Activated T-helper 17 cell treated with anti-CD3 and anti-CD28 coated beads, Interleukin-2, amount 50 U/mL, for 72 hours (primary cell): ENCODE data around the gene DNAJA2. TPM values are rescaled to one million over a fixed set of nuclear protein-coding genes. Genes with fewer than 3 reads are reported as not detected.

Source experiments
- ATAC-seq: fragments of 150-1000 bp; cut with Tn5 transposase; replicated peaks from 2 replicates; pipeline ENCODE4 v1.10.0; 2021; ENCODE audit warnings: mild to moderate bottlenecking, moderate library complexity
- H3K27ac Mint-ChIP-seq: one replicate; pipeline ENCODE4 v1.8.0; 2022; ENCODE audit warnings: mixed read lengths
- H3K27me3 Mint-ChIP-seq: one replicate; pipeline ENCODE4 v1.8.0; 2022; ENCODE audit warnings: mixed read lengths
- H3K36me3 Mint-ChIP-seq: one replicate; pipeline ENCODE4 v1.8.0; 2022; ENCODE audit warnings: low read depth, mild to moderate bottlenecking, mixed read lengths
- H3K4me1 Mint-ChIP-seq: one replicate; pipeline ENCODE4 v1.8.0; 2022; ENCODE audit warnings: mixed read lengths
- H3K4me3 Mint-ChIP-seq: one replicate; pipeline ENCODE4 v1.8.0; 2022; ENCODE audit warnings: mild to moderate bottlenecking, mixed read lengths
- H3K9me3 Mint-ChIP-seq: one replicate; pipeline ENCODE4 v1.8.0; 2022; ENCODE audit warnings: mixed read lengths
- total RNA-seq, 2 donors: library from RNA; stranded (reverse); gene quantifications; one replicate each; pipeline ENCODE4 v1.2.3, GENCODE V29; 2022

The DNAJA2 gene
- total RNA-seq, 2 donors from 2014 or later, result 46.2 to 77.9 TPM

DNA sequence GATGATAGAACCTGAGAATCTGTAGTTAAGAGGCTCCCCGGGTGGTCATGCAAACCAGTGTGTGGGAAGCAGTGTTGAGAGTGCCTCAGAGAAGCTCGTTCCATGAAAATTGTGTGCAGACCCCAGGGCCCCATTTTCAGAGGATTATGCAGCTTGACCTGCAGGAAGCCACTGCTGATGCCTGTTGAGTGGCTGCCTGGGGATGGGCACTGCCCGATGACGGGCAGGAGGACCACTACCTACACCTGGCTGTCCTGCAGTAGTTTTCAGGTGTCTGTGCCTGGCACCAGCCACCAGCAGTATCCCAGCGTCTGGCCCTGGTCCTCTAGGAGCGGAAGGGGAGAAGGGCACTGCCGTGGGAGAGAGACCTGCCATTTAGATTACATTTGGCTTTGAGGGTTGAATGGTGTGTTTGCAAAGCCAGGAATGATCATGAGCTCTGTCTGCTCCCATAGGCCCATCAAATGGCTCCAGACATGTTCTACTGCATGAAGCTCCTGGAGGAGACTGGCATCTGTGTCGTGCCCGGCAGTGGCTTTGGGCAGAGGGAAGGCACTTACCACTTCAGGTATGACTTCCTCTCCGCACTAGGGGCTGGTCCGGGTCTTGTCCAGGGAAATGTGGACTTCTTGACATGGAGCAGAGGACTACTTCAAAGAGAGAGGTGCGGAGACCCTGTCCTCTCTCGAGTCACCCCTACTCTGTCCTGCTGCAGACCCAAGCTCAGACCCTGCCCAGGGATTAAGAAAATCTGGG, 46.8 kb downstream of the DNAJA2 start:
- no peak overlapping the region for H3K4me3 Mint-ChIP-seq
- no peaks in the 10 kb centered on the region for H3K4me1 Mint-ChIP-seq
- no peaks in the 10 kb centered on the region for H3K9me3 Mint-ChIP-seq
- no peaks in the 10 kb centered on the region for H3K27me3 Mint-ChIP-seq
- no peak overlapping the region for H3K27ac Mint-ChIP-seq
- peaks cover 47% of the 10 kb centered on the region for H3K36me3 Mint-ChIP-seq
- ATAC-seq, result no peak

- H3K4me3 Mint-ChIP-seq, result no peak overlapping the region
- H3K9me3 Mint-ChIP-seq, result no peaks in the 10 kb centered on the region
- H3K27ac Mint-ChIP-seq, result no peak overlapping the region
- H3K27me3 Mint-ChIP-seq, result no peaks in the 10 kb centered on the region
- H3K4me1 Mint-ChIP-seq, result peaks cover 1% of the 10 kb centered on the region
- ATAC-seq, result no peak
- peaks cover 47% of the 10 kb centered on the region for H3K36me3 Mint-ChIP-seq
Measured at GRCh38 chr16:46924402-46924801, 49.1 kb downstream of the DNAJA2 start.

DNA sequence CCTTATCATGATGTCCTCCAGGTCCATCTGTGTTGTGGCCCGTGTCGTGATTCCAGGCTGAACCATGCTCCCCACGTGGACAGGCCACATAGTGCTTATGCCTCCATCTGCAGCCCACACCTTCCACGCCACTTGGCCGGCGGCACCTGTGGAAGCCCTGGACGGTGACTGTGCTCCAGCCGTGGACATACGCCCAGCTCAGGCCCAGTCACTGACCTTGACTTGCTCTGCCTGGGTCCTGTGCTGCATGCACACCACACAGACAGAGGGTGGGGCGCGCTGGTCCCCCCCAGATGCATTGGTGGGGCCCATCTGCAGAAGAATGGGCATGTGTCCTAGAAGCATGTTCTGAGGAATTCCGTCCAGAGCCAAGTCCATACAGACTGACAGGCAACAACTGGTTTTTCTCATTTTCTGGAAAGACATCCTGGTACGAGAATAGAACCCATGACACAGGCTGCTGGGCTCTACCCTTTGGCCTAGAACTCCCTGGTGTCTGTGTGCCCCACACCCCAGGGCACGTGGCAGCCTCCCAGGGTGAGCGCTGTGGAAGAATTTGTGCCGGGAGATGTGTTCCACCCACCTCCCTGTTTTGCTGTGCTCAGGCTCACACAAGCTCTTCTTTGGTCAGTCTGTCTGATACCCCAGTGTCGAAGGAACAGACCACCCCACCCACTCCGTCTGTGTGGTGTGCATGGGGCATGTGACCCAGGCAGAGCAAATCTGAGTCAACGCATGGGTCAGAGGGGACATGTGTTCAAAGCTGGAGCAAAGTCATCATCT, 49.8 kb downstream of the DNAJA2 start:
- peaks cover 40% of the 10 kb centered on the region for H3K36me3 Mint-ChIP-seq
- no peak for ATAC-seq

GRCh38 chr16:46922239-46922638, 51.2 kb downstream of the DNAJA2 start:
- H3K36me3 Mint-ChIP-seq, result peaks cover 31% of the 10 kb centered on the region
- H3K4me1 Mint-ChIP-seq, result peaks cover 7% of the 10 kb centered on the region
- no peak for ATAC-seq
- no peaks in the 10 kb centered on the region for H3K27me3 Mint-ChIP-seq
- no peak overlapping the region for H3K27ac Mint-ChIP-seq
- no peaks in the 10 kb centered on the region for H3K9me3 Mint-ChIP-seq
- H3K4me3 Mint-ChIP-seq, result no peak overlapping the region

More for the DNA sequence above, 49.8 kb downstream of the DNAJA2 start:
- H3K27ac Mint-ChIP-seq, result no peak overlapping the region
- H3K9me3 Mint-ChIP-seq, result no peaks in the 10 kb centered on the region
- no peaks in the 10 kb centered on the region for H3K27me3 Mint-ChIP-seq
- peaks cover 7% of the 10 kb centered on the region for H3K4me1 Mint-ChIP-seq
- H3K4me3 Mint-ChIP-seq, result no peak overlapping the region

- peaks cover 10% of the 10 kb centered on the region for H3K4me1 Mint-ChIP-seq
- ATAC-seq, result no peak
- no peak overlapping the region for H3K27ac Mint-ChIP-seq
Measured at GRCh38 chr16:46920402-46921068, 52.9 kb downstream of the DNAJA2 start.

DNA sequence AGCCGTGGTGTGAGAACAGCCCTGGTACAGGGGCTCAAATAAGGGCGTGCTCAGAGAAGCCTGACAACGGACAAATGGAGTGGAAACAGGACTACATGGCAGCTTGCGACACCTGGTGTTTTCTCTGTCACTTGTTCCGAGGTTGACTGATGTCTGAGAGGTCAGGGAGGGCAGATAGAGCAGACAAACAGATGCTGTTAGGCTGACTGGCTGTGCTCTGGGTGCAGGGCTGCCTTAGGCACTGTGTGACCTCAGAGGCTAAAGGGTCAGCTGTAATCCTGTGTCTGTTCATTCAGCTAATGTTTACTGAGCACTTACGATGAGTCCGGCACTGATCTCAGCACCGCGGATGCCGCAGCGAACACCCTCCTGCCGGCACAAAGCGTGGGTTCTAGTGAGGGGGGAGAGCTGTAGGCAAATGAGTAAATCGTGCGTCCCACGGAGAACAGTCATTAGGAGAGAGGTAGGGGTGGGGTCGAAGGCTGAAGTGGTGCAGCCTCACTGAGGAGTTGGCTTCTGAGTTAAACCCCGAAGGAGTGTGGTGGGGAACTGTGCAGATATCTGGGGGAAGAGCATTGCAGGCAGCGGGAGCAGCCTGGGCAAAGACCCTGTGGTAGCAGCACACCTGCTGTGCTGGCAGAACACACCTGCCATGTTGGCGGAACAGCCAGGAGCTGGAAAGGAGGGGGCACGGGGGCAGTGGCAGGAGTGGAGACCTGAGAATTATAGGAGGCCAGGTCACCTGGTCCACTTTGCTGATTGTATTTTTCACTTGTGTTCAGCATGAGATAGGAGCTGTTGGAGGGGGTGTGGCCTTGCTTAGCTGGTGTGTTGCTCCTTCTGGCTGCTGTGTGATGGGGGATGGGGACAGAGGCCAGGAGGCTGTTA, 54.3 kb downstream of the DNAJA2 start:
- Mint-ChIP-seq H3K4me3 (peak overlapping the region; percentile 49), H3K27ac (peak overlapping the region; percentile 24), H3K9me3 (no peaks in the 10 kb centered on the region), H3K4me1 (peaks cover 16% of the 10 kb centered on the region), H3K27me3 (no peaks in the 10 kb centered on the region), H3K36me3 (peaks cover 23% of the 10 kb centered on the region)
- ATAC-seq, result peak; percentile 79

More at GRCh38 chr16:46920402-46921068, 52.9 kb downstream of the DNAJA2 start:
- peaks cover 28% of the 10 kb centered on the region for H3K36me3 Mint-ChIP-seq
- no peaks in the 10 kb centered on the region for H3K9me3 Mint-ChIP-seq
- H3K27me3 Mint-ChIP-seq, result no peaks in the 10 kb centered on the region
- H3K4me3 Mint-ChIP-seq, result no peak overlapping the region

- no peak for ATAC-seq
- Mint-ChIP-seq H3K27me3 (no peaks in the 10 kb centered on the region), H3K4me3 (no peak overlapping the region), H3K9me3 (no peaks in the 10 kb centered on the region), H3K27ac (no peak overlapping the region), H3K4me1 (peaks cover 16% of the 10 kb centered on the region), H3K36me3 (peaks cover 15% of the 10 kb centered on the region)
Measured at GRCh38 chr16:46918400-46918799, 55.1 kb downstream of the DNAJA2 start.

GRCh38 chr16:46916980-46917379, 56.5 kb downstream of the DNAJA2 start:
- no peak overlapping the region for H3K4me3 Mint-ChIP-seq
- H3K9me3 Mint-ChIP-seq, result no peaks in the 10 kb centered on the region
- H3K27ac Mint-ChIP-seq, result no peak overlapping the region
- H3K27me3 Mint-ChIP-seq, result no peaks in the 10 kb centered on the region
- no peak for ATAC-seq
- H3K36me3 Mint-ChIP-seq, result peaks cover 2% of the 10 kb centered on the region
- peaks cover 16% of the 10 kb centered on the region for H3K4me1 Mint-ChIP-seq

DNA sequence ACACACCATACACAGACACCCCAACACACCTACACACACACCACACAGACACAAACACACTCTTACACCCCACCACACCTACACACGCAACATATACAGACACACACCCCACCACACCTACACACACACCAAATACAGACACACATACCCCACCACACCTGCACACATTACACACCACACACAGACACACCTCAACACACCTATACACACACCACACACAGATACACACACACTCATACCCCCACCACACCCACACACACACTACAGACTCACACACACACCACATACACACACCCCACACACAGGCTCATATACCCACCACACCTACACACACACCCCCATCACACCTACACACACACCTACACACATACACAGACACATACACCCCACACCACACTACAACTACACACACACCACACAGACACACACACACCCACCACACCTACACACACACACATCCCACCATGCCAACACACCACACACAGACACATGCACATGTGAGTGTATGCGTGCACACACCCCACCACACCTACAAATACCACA, 57.9 kb downstream of the DNAJA2 start:
- Mint-ChIP-seq H3K27ac (no peak overlapping the region), H3K4me1 (peaks cover 24% of the 10 kb centered on the region), H3K36me3 (peaks cover 9% of the 10 kb centered on the region), H3K9me3 (no peaks in the 10 kb centered on the region), H3K27me3 (no peaks in the 10 kb centered on the region), H3K4me3 (no peak overlapping the region)
- ATAC-seq, result no peak

GRCh38 chr16:46914556-46915201, 58.8 kb downstream of the DNAJA2 start:
- Mint-ChIP-seq H3K27ac (no peak overlapping the region), H3K27me3 (no peaks in the 10 kb centered on the region), H3K9me3 (no peaks in the 10 kb centered on the region), H3K4me3 (no peak overlapping the region), H3K4me1 (peaks cover 24% of the 10 kb centered on the region), H3K36me3 (peaks cover 10% of the 10 kb centered on the region)
- ATAC-seq, result no peak

GRCh38 chr16:46911650-46912049, 61.8 kb downstream of the DNAJA2 start:
- Mint-ChIP-seq H3K4me3 (no peak overlapping the region), H3K9me3 (no peaks in the 10 kb centered on the region), H3K27me3 (no peaks in the 10 kb centered on the region), H3K27ac (no peak overlapping the region), H3K4me1 (peaks cover 17% of the 10 kb centered on the region), H3K36me3 (peaks cover 14% of the 10 kb centered on the region)
- no peak for ATAC-seq

GRCh38 chr16:46911038-46911437, 62.4 kb downstream of the DNAJA2 start:
- peaks cover 14% of the 10 kb centered on the region for H3K36me3 Mint-ChIP-seq
- H3K27ac Mint-ChIP-seq, result peak overlapping the region; percentile 21
- peak; percentile 43 for ATAC-seq
- no peaks in the 10 kb centered on the region for H3K9me3 Mint-ChIP-seq
- no peaks in the 10 kb centered on the region for H3K27me3 Mint-ChIP-seq
- H3K4me1 Mint-ChIP-seq, result peaks cover 17% of the 10 kb centered on the region
- peak overlapping the region; percentile 5 for H3K4me3 Mint-ChIP-seq
